DMS 273 (cell line): ENCODE results near the gene TAAR5.
A peak's percentile ranks its signal among the peaks of the same experiment; 100 is the strongest.
"Not testable (repeated sequence)": the region's sequence is repeated elsewhere in the genome, so short reads cannot be mapped to it uniquely, and the experiment has no call there.

Experiments
- DNase-seq: peaks from one replicate; lab custom pipeline; 2025; ENCODE audit not compliant: unreplicated experiment; lab: John Stamatoyannopoulos, UW

TAAR5 gene

GRCh38 chr6:132589454-132589853, at the start of gene TAAR5:
TSS of gene TAAR5 (minus strand) at chr6:132589741. CDS start at chr6:132589686, 55 bp downstream.
- no peak for DNase-seq

- not testable (repeated sequence) for DNase-seq
Observed at GRCh38 chr6:132637135-132637534, 47.6 kb upstream of the TAAR5 start.

GRCh38 chr6:132635906-132636305, 46.4 kb upstream of the TAAR5 start:
- DNase-seq, result not testable (repeated sequence)

- DNase-seq, result not testable (repeated sequence)
Observed at GRCh38 chr6:132635288-132635687, 45.7 kb upstream of the TAAR5 start.

- no peak for DNase-seq
Observed at GRCh38 chr6:132634796-132635195, 45.3 kb upstream of the TAAR5 start.

- DNase-seq, result no peak
Observed at GRCh38 chr6:132633362-132633761, 43.8 kb upstream of the TAAR5 start.

GRCh38 chr6:132624175-132624574, 34.6 kb upstream of the TAAR5 start, which contains the start of gene TAAR2:
TSS of gene TAAR2 (minus strand) at chr6:132624275. CDS start at chr6:132624275, 0 bp downstream.
- DNase-seq, result no peak

GRCh38 chr6:132623106-132623845, 33.7 kb upstream of the TAAR5 start:
- DNase-seq, result no peak

- DNase-seq, result no peak
Observed at GRCh38 chr6:132616677-132617076, 27.1 kb upstream of the TAAR5 start.

- DNase-seq, result no peak
Observed at GRCh38 chr6:132614554-132614953, 25.0 kb upstream of the TAAR5 start.

GRCh38 chr6:132612449-132613108, 23.0 kb upstream of the TAAR5 start:
- DNase-seq, result no peak

- DNase-seq, result no peak
Observed at GRCh38 chr6:132611616-132612015, 22.1 kb upstream of the TAAR5 start.

- DNase-seq, result no peak
Observed at GRCh38 chr6:132607544-132608233, 18.1 kb upstream of the TAAR5 start.

GRCh38 chr6:132604635-132605152, 15.2 kb upstream of the TAAR5 start:
- DNase-seq, result no peak

- DNase-seq, result not testable (repeated sequence)
Observed at GRCh38 chr6:132600900-132601299, 11.4 kb upstream of the TAAR5 start.

GRCh38 chr6:132598473-132598872, 8.9 kb upstream of the TAAR5 start:
- DNase-seq, result peak; percentile 43

GRCh38 chr6:132596201-132596600, 6.7 kb upstream of the TAAR5 start:
- no peak for DNase-seq

GRCh38 chr6:132592855-132593254, 3.3 kb upstream of the TAAR5 start:
- no peak for DNase-seq

- DNase-seq, result no peak
Observed at GRCh38 chr6:132590362-132590761, 821 bp upstream of the TAAR5 start.

GRCh38 chr6:132587424-132587823, 2.1 kb downstream of the TAAR5 start:
- no peak for DNase-seq

- no peak for DNase-seq
Observed at GRCh38 chr6:132584698-132585097, 4.8 kb downstream of the TAAR5 start.

GRCh38 chr6:132571774-132572173, 17.8 kb downstream of the TAAR5 start:
- no peak for DNase-seq
